SK-N-SH (cell line): ENCODE measurements around the gene CHD2. TPM values are rescaled to one million over a fixed set of nuclear protein-coding genes. Genes with fewer than 3 reads are reported as not detected.

Experiments
- CTCF ChIA-PET: fragments of 300-600, 350-600 bp; formaldehyde crosslinking; extraction: SDS; loops from one replicate; lab custom pipeline; 2021; lab: Yijun Ruan, JAX
- POLR2A ChIA-PET: fragments of 350-600 bp; sonication (Branson Sonifier 250); formaldehyde crosslinking; extraction: SDS; loops from one replicate; lab custom pipeline; 2020; ENCODE audit warnings: antibody characterized with exemption, inconsistent platforms; lab: Yijun Ruan, JAX
- DNase-seq: peaks from one replicate; pipeline ENCODE4 v3.0.0; 2012
- H2AFZ ChIP-seq: fragments of 200-600 bp; sonication (generic); 2 replicates; pipeline ENCODE4 v1.8.1; 2016; ENCODE audit warnings: antibody characterized with exemption, mild to moderate bottlenecking, low read depth
- H3F3A ChIP-seq: fragments of 200-600 bp; sonication (generic); replicated peaks from 2 replicates; pipeline ENCODE3; 2016; ENCODE audit warnings: antibody characterized with exemption, mild to moderate bottlenecking; ENCODE audit not compliant: insufficient read depth
- H3K27ac ChIP-seq, 2 experiments: fragments of 200-500 bp in 1 of 2; fragments of 200-600 bp in 1 of 2; sonication (Bioruptor generic) in 1 of 2; sonication (generic), shearing (Covaris generic) in 1 of 2; 2 replicates each; pipeline versions ENCODE4 v1.5.1 to v1.6.1; 2014 to 2016; ENCODE audit warnings: low read depth in 2 of 2, inconsistent platforms in 1 of 2, low read length in 1 of 2, mild to moderate bottlenecking in 1 of 2, mixed read lengths in 1 of 2
- H3K27me3 ChIP-seq: fragments of 200-600 bp; sonication (generic), shearing (Covaris generic); 2 replicates; pipeline ENCODE4 v1.6.1; 2016; ENCODE audit warnings: mixed run types; ENCODE audit not compliant: insufficient read depth
- H3K36me3 ChIP-seq, 2 experiments: fragments of 200-500 bp in 1 of 2; fragments of 200-600 bp in 1 of 2; sonication (Bioruptor generic) in 1 of 2; sonication (generic) in 1 of 2; replicated peaks in 1 of 2; 2 replicates each; pipeline versions ENCODE3 to v1.5.1; 2014 to 2016; ENCODE audit warnings: low read length in 1 of 2, mild to moderate bottlenecking in 1 of 2; ENCODE audit not compliant: insufficient read depth in 2 of 2, control insufficient read depth in 1 of 2
- H3K4me1 ChIP-seq, 2 experiments: fragments of 200-500 bp in 1 of 2; fragments of 200-600 bp in 1 of 2; sonication (Bioruptor generic) in 1 of 2; sonication (generic), shearing (Covaris generic) in 1 of 2; 2 replicates each; pipeline versions ENCODE4 v1.5.1 to v1.6.1; 2014 to 2016; ENCODE audit warnings: low read depth in 1 of 2, low read length in 1 of 2, mixed run types in 1 of 2; ENCODE audit not compliant: insufficient read depth in 2 of 2, control insufficient read depth in 1 of 2
- H3K4me2 ChIP-seq: fragments of 200-600 bp; sonication (generic), shearing (Covaris generic); 2 replicates; pipeline ENCODE4 v1.6.1; 2017; ENCODE audit warnings: mixed run types
- H3K4me3 ChIP-seq, 2 experiments: fragments of 200-500 bp in 1 of 2; fragments of 200-600 bp in 1 of 2; sonication (Bioruptor generic) in 1 of 2; sonication (generic), shearing (Covaris generic) in 1 of 2; 2 replicates each; pipeline versions ENCODE4 v1.5.1 to v1.8.1; 2014 to 2016; ENCODE audit warnings: low read depth in 2 of 2, inconsistent platforms in 1 of 2, low read length in 1 of 2, mild to moderate bottlenecking in 1 of 2, mixed read lengths in 1 of 2, moderate library complexity in 1 of 2
- H3K79me2 ChIP-seq: fragments of 200-600 bp; sonication (generic); 2 replicates; pipeline ENCODE4 v1.8.1; 2017; ENCODE audit warnings: mild to moderate bottlenecking; ENCODE audit not compliant: insufficient read depth
- H3K9ac ChIP-seq: fragments of 200-600 bp; sonication (generic); 2 replicates; pipeline ENCODE4 v1.6.1; 2017; ENCODE audit warnings: mixed run types
- H3K9me2 ChIP-seq: fragments of 200-600 bp; sonication (generic); 2 replicates; pipeline ENCODE4 v1.6.1; 2017; ENCODE audit warnings: mixed run types
- H3K9me3 ChIP-seq: fragments of 200-600 bp; sonication (generic); 2 replicates; pipeline ENCODE4 v1.6.1; 2017; ENCODE audit warnings: mixed run types, mild to moderate bottlenecking, moderate library complexity
- H4K20me1 ChIP-seq: fragments of 200-600 bp; sonication (generic); 2 replicates; pipeline ENCODE4 v1.6.1; 2017; ENCODE audit warnings: mild to moderate bottlenecking, mixed run types; ENCODE audit not compliant: insufficient read depth
- CHD2 ChIP-seq: fragments of 150-350 bp; IDR thresholded peaks from 2 replicates; pipeline ENCODE4 v1.6.1; 2018; ENCODE audit warnings: low read length; ENCODE audit not compliant: partially characterized antibody
- ELF1 ChIP-seq: IDR thresholded peaks from 2 replicates; pipeline ENCODE4 v1.4.0; 2012
- EZH2phosphoT487 ChIP-seq: fragments of 200-600 bp; sonication (generic); IDR thresholded peaks from 2 replicates; pipeline ENCODE4 v1.6.1; 2017; ENCODE audit warnings: low read depth, mixed run types, mild to moderate bottlenecking, antibody characterized with exemption, moderate library complexity, borderline replicate concordance
- FOSL2 ChIP-seq: IDR thresholded peaks from 2 replicates; pipeline ENCODE4 v1.4.0; 2012; ENCODE audit warnings: low read depth, mild to moderate bottlenecking, moderate library complexity, borderline replicate concordance
- FOXJ3 ChIP-seq: sonication (generic); formaldehyde crosslinking; IDR thresholded peaks from 2 replicates; pipeline ENCODE4 v1.5.1; 2020; ENCODE audit warnings: mild to moderate bottlenecking, missing genetic modification reagents
- GATA2 ChIP-seq: sonication (generic); formaldehyde crosslinking; IDR thresholded peaks from 2 replicates; pipeline ENCODE4 v1.5.0; 2020; ENCODE audit warnings: mild to moderate bottlenecking, missing genetic modification reagents
- IRF3 ChIP-seq: fragments of 150-350 bp; IDR thresholded peaks from 2 replicates; pipeline ENCODE4 v1.6.1; 2016; ENCODE audit warnings: mild to moderate bottlenecking, low read depth, low read length
- JUND ChIP-seq: IDR thresholded peaks from 2 replicates; pipeline ENCODE4 v1.4.0; 2012
- MXI1 ChIP-seq: IDR thresholded peaks from 2 replicates; pipeline ENCODE4 v1.6.1; 2012; ENCODE audit warnings: mild to moderate bottlenecking, low read depth, low read length, improper control_type of control experiment
- NFIC ChIP-seq: IDR thresholded peaks from 2 replicates; pipeline ENCODE4 v1.4.0; 2012; ENCODE audit warnings: borderline replicate concordance
- PBX3 ChIP-seq: IDR thresholded peaks from 2 replicates; pipeline ENCODE4; 2012
- POLR2AphosphoS5 ChIP-seq: IDR thresholded peaks from 2 replicates; pipeline ENCODE4 v1.6.1; 2012; ENCODE audit warnings: low read depth, low read length
- RAD21 ChIP-seq: IDR thresholded peaks from 2 replicates; pipeline ENCODE4 v1.6.1; 2012; ENCODE audit warnings: mild to moderate bottlenecking, low read length
- RXRA ChIP-seq: IDR thresholded peaks from 2 replicates; pipeline ENCODE4 v1.4.0; 2012; ENCODE audit warnings: low read depth, mild to moderate bottlenecking, borderline replicate concordance
- SMC3 ChIP-seq: IDR thresholded peaks from 2 replicates; pipeline ENCODE4 v1.6.1; 2012; ENCODE audit warnings: low read depth, low read length, improper control_type of control experiment
- TAF1 ChIP-seq: IDR thresholded peaks from 2 replicates; pipeline ENCODE4 v1.6.1; 2012; ENCODE audit warnings: low read depth, mild to moderate bottlenecking, low read length, moderate library complexity, borderline replicate concordance
- TCF12 ChIP-seq: IDR thresholded peaks from 2 replicates; pipeline ENCODE4 v1.4.0; 2012
- USF2 ChIP-seq: fragments of 150-350 bp; IDR thresholded peaks from 2 replicates; pipeline ENCODE4 v1.6.1; 2017; ENCODE audit warnings: antibody characterized with exemption, low read length, low read depth, borderline replicate concordance
- YY1 ChIP-seq: IDR thresholded peaks from 2 replicates; pipeline ENCODE4 v1.4.0; 2012; ENCODE audit warnings: low read depth, mild to moderate bottlenecking
- WGBS: methylation state at CpG from one replicate; pipeline ENCODE4 v1.1.6; 2017; ENCODE audit warnings: low lambda C conversion rate; 5-methylcytosine and 5-hydroxymethylcytosine counted together
- polyA plus RNA-seq, 3 experiments: library from polyadenylated mRNA; depleted of rRNA; stranded (reverse); fragments of >200 nt; gene quantifications; 2 replicates each; pipeline ENCODE4 v1.2.3, GENCODE V29; 2012
- TF ChIP-seq, protein P1 (sequence below): IDR thresholded peaks from 2 replicates; pipeline ENCODE4 v1.4.0; 2012; ENCODE audit warnings: low read depth, borderline replicate concordance
- TF ChIP-seq, protein P2 (sequence below): IDR thresholded peaks from 2 replicates; pipeline ENCODE4 v1.4.0; 2012; ENCODE audit warnings: low read depth

The CHD2 gene
- polyA plus RNA-seq, 1 of the 3 experiments (the other 2 are of a cell fraction), result 25.3 TPM

DNA sequence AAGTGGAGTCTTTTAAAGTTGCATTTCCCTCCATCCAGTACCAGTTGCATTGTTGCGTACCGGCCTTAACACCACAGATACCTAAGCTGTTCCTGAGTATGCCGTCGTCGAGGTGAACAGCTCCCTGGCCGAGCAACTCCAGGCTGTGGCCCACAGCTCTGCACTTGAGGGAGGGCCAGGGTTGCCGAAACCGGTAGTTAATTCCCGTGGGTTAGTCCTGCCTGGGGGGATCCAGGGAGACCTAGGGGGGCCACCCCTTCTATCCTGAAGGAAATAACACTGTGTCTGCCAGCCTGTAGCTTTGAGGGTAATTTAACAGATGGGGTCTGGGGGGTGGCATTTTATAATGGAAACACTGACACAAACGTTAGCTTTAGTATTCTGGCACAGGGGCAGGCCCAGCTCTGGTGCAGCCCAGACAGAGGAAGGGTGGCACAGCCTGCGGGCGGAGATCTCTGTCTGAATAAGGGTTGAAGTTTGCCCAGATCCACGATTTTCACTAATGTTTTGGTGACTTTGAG is 128.0 kb downstream of the CHD2 start:
- H3K9me2 ChIP-seq, result no peaks in the 10 kb centered on the region
- H3K9ac ChIP-seq, result no peak overlapping the region
- no peaks in the 10 kb centered on the region for H3K27me3 ChIP-seq
- H3F3A ChIP-seq, result peaks cover 29% of the 10 kb centered on the region
- 0 out of 2 replicates have a peak, but pooled peaks cover 1% of the 10 kb centered on the region for H3K79me2 ChIP-seq
- H3K4me3 ChIP-seq, result no peak overlapping the region
- H3K4me2 ChIP-seq, result no peak overlapping the region
- 83% methylated on average over 10 of the region's 13 CpGs for WGBS
- TF ChIP-seq YY1 (no peak), FOXJ3 (CRISPR knock-in tag) (no peak), FOSL2 (no peak), TAF1 (no peak), SMC3 (no peak), JUND (no peak), CHD2 (no peak), POLR2AphosphoS5 (no peak; the same call in 1 of the 2 replicates)
- no peak overlapping the region for H2AFZ ChIP-seq
- peaks cover 43% of the 10 kb centered on the region for H4K20me1 ChIP-seq
- no peak for DNase-seq
- H3K27ac ChIP-seq, result peak overlapping the region in 1 of 2 experiments; percentile 51; a peak in 2 of 4 replicates
- H3K9me3 ChIP-seq, result no peaks in the 10 kb centered on the region
- ChIA-PET CTCF (interaction anchor here (0.8 to 10.7 kb wide), 9 partner anchors 9 to 1092 kb away, joined by 3 to 191 read pairs (median 4); no protein-coding TSS in a partner anchor), POLR2A (interaction anchor here (0.6 kb wide), 1 partner anchor 121 kb away, joined by 4 read pairs; no protein-coding TSS in a partner anchor)
- H3K36me3 ChIP-seq, result peaks cover 29 to 54% of the 10 kb centered on the region in 2 experiments
- peaks cover 19 to 20% of the 10 kb centered on the region in 2 experiments; a peak in 3 of 4 replicates for H3K4me1 ChIP-seq

DNA sequence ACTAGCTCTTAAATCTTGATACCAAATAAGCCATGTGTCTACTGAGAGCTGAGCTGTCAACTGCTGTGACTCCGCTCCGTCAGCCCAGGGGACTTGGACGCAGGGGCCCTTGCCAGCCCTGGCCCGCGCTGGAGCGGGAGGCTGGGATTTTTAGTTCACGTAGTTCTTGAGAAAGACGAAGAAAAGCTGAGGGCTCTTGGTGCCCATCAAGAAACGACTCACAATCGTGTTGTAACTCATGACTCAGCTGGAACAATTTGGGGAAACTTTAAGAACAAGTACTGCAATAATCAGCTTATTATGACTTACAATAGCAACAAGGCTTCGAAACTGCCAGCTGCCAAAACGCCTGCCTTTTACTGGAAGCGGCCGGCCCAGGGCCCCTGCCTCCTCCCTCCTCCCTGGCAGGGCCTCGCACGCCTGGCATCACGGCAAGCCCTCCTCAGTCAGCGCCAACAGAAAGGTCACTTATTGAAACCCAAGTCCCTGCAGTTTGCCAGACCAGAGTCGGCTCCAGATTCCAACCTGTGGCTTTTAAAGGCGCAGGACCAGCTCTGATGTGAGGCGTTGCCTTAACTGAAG is 128.6 kb downstream of the CHD2 start:
- Histone ChIP-seq H3F3A (peaks cover 29% of the 10 kb centered on the region), H4K20me1 (peaks cover 37% of the 10 kb centered on the region), H3K27me3 (no peaks in the 10 kb centered on the region), H3K9ac (no peak overlapping the region), H3K27ac (peak overlapping the region in 1 of 2 experiments; percentile 51; a peak in 3 of 4 replicates), H3K36me3 (peaks cover 26 to 49% of the 10 kb centered on the region in 2 experiments), H3K9me2 (no peaks in the 10 kb centered on the region), H2AFZ (no peak overlapping the region), H3K79me2 (no peaks in the 10 kb centered on the region), H3K4me1 (peaks cover 19 to 20% of the 10 kb centered on the region in 2 experiments; a peak in 3 of 4 replicates), H3K9me3 (no peaks in the 10 kb centered on the region), H3K4me2 (no peak overlapping the region), H3K4me3 (no peak overlapping the region)
- WGBS, result 71% methylated on average over 21 of the region's 21 CpGs
- POLR2A ChIA-PET, result interaction anchor here (0.6 kb wide), 1 partner anchor 121 kb away, joined by 4 read pairs; no protein-coding TSS in a partner anchor
- CTCF ChIA-PET, result interaction anchor here (0.8 to 10.7 kb wide), 12 partner anchors 8 to 1097 kb away, joined by 3 to 191 read pairs (median 9); no protein-coding TSS in a partner anchor
- DNase-seq, result no peak
- TF ChIP-seq ELF1 (no peak), RAD21 (no peak), PBX3 (no peak), FOXJ3 (CRISPR knock-in tag) (no peak), IRF3 (no peak), GATA2 (CRISPR knock-in tag) (no peak), USF2 (no peak), RXRA (no peak), SMC3 (no peak), CHD2 (no peak), TCF12 (no peak), MXI1 (no peak), NFIC (no peak), EZH2phosphoT487 (no peak)
- TF ChIP-seq, protein P1, sequence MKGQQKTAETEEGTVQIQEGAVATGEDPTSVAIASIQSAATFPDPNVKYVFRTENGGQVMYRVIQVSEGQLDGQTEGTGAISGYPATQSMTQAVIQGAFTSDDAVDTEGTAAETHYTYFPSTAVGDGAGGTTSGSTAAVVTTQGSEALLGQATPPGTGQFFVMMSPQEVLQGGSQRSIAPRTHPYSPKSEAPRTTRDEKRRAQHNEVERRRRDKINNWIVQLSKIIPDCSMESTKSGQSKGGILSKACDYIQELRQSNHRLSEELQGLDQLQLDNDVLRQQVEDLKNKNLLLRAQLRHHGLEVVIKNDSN, result no peak
- TF ChIP-seq, protein P2, sequence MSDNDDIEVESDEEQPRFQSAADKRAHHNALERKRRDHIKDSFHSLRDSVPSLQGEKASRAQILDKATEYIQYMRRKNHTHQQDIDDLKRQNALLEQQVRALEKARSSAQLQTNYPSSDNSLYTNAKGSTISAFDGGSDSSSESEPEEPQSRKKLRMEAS, result no peak
- TF ChIP-seq, all 33 proteins: peak for 0
